NCI-H446 treated with DMSO at 0.1 percent for 48 hours (cell line): ENCODE data around the gene CYP20A1.
"Not testable (repeated sequence)": the region's sequence is repeated elsewhere in the genome, so short reads cannot be mapped to it uniquely, and the experiment has no call there.

Experiments
- DNase-seq: peaks from one replicate; lab custom pipeline; 2025; lab: John Stamatoyannopoulos, UW

The CYP20A1 gene

GRCh38 chr2:203238704-203239526 lies at the start of gene CYP20A1:
TSS of gene CYP20A1 (plus strand) at chr2:203239018. CDS start at chr2:203239063, 45 bp downstream.
- peak; percentile 92 for DNase-seq

GRCh38 chr2:203190547-203190946 lies 48.3 kb upstream of the CYP20A1 start:
- DNase-seq = not testable (repeated sequence)

- DNase-seq = not testable (repeated sequence)
Observed at GRCh38 chr2:203191026-203191425, 47.8 kb upstream of the CYP20A1 start.

- DNase-seq = no peak
Observed at GRCh38 chr2:203191961-203192360, 46.9 kb upstream of the CYP20A1 start.

- DNase-seq = no peak
Observed at GRCh38 chr2:203195331-203196036, 43.3 kb upstream of the CYP20A1 start.

GRCh38 chr2:203200866-203201265 lies 38.0 kb upstream of the CYP20A1 start:
- DNase-seq = no peak

GRCh38 chr2:203201426-203201825 lies 37.4 kb upstream of the CYP20A1 start:
- no peak for DNase-seq

GRCh38 chr2:203209538-203209937 lies 29.3 kb upstream of the CYP20A1 start:
- no peak for DNase-seq

- no peak for DNase-seq
Observed at GRCh38 chr2:203225423-203226039, 13.3 kb upstream of the CYP20A1 start.

- not testable (repeated sequence) for DNase-seq
Observed at GRCh38 chr2:203229674-203230073, 9.1 kb upstream of the CYP20A1 start.

- no peak for DNase-seq
Observed at GRCh38 chr2:203237346-203238238, 1.2 kb upstream of the CYP20A1 start.

- no peak for DNase-seq
Observed at GRCh38 chr2:203238292-203238703, 520 bp upstream of the CYP20A1 start.

- no peak for DNase-seq
Observed at GRCh38 chr2:203240491-203240890, 1.7 kb downstream of the CYP20A1 start.

GRCh38 chr2:203242518-203242917 lies 3.7 kb downstream of the CYP20A1 start:
- no peak for DNase-seq

- no peak for DNase-seq
Observed at GRCh38 chr2:203246646-203247045, 7.8 kb downstream of the CYP20A1 start.

- no peak for DNase-seq
Observed at GRCh38 chr2:203252818-203253217, 14.0 kb downstream of the CYP20A1 start.

- not testable (repeated sequence) for DNase-seq
Observed at GRCh38 chr2:203253422-203254095, 14.7 kb downstream of the CYP20A1 start.

- DNase-seq = no peak
Observed at GRCh38 chr2:203261326-203262159, 22.7 kb downstream of the CYP20A1 start.

GRCh38 chr2:203279288-203279687 lies 40.5 kb downstream of the CYP20A1 start:
- DNase-seq = no peak

- no peak for DNase-seq
Observed at GRCh38 chr2:203280428-203281064, 41.7 kb downstream of the CYP20A1 start.
